ENCODE measurements around the gene SNX1.
"Not testable (repeated sequence)": the region's sequence is repeated elsewhere in the genome, so short reads cannot be mapped to it uniquely, and the experiment has no call there.

SNX1 gene

DNA sequence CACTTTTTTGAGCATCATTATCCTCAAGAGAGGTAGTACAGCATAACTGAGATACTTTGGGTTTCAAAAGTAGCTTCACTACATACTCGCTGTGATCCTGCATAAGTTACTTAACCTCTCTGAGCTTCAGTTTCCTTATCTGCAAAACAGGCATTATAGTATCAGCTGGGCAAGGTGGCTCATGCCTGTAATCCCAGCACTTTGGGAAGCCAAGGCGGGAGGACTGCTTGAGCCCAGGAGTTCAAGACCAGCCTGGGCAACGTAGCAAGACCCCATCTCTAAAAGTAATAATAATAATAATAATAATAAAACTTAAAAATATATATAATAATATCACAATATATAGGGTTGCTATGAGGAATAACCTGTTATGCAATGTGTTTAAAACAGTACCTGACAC, 13.0 kb upstream of the SNX1 start:
- DNase-seq: no peak

DNA sequence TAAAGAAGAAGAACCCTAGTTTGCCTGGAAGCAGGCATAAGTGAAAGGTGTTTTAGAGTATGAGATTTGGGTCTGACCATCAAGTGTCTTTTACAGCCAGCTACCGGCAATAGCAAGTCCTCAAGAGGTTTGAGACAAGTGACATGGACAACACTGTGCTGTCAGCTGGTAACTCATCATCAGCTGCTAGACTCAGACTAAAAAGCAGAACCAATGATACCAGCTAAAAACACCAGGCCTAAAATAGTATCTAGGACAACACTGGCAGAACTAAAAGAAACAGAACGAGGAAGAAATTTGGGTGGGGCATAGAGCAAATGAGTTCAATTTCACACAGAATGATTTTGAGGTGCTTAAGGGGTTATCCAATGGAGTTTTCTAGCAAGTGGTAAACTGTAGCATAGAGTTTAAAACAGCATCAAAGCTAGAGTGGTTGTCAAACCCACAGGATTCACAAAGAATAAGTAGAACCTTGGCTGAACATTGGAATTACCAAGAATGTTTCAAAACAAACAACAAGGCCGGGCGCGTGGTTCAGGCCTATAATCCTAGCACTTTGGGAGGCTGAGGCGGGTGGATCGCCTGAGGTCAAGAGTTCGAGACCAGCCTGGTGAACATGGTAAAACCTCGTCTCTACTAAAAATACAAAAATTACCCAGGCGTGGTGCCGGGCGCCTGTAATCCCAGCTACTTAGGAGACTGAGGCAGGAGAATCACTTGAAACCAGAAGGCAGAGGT, 6.1 kb upstream of the SNX1 start:
- no peak for DNase-seq

DNA sequence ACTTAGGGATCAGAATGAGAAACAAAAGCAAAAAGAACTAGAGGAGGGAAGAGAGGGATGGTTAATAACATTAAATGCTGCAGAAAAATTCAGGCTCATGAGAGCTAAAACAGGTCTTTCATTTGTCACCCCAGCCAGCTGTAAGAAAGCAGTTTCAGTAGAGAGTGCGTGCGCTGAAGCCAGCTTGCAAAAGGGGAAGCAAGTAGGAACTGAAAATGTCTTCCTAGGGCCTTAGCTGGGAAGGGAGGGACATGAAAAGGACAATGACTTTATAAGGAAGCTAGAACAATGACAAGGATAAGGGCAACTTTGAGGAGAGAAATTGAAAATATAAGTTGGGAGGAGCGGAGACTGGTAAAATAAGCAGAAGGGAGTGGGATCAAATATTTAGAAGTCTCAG, 5.3 kb upstream of the SNX1 start:
- DNase-seq: no peak

DNA sequence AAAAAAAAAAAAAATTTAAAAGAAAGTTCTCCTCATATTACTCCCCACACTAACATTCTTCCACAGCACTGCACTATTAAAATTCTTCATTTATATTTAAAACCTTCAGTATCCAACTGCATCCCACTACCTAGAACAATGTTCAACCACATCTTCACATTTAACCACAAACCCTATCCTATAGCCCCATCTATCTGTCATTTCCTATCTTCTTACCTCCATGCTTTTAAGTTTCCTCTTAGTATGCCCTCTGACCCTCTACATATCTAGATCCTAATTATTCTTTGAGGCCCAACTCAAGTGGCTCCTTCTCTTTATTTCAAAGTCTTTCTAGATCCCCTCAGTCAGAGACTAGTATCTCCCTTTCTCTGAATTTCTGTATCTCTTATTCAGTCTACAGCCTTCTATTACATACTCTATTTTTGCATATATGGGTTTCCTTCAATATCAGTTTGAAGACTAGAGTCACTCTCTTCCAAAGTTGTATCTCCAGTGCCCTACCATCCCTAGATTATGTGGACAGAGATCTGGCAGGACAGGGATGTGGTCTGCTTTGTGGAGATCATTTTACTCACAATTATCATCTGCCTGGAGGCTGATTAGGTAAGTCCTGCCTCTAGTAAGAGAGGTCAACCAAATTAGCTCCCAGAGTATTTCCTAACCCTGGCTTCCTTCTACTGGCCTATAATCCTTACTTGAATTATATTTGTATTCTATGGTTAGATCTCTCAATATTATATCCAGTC, 3.5 kb upstream of the SNX1 start:
- no peak for DNase-seq

- no peak for DNase-seq
Observed at GRCh38 chr15:64092864-64093626, 2.7 kb upstream of the SNX1 start.

- DNase-seq: peak; percentile 87
Observed at GRCh38 chr15:64093627-64094417, 2.0 kb upstream of the SNX1 start, which contains the start of gene CIAO2A. Gene CIAO2A, minus strand, starts transcription at chr15:64093838. Its CDS starts 70 bp downstream, at chr15:64093768.

GRCh38 chr15:64095431-64095794, 369 bp upstream of the SNX1 start:
- DNase-seq: no peak

- no peak for DNase-seq
Observed at GRCh38 chr15:64096668-64097384, 1.0 kb downstream of the SNX1 start.

GRCh38 chr15:64099379-64099778, 3.6 kb downstream of the SNX1 start:
- DNase-seq: no peak

GRCh38 chr15:64100958-64101357, 5.2 kb downstream of the SNX1 start:
- no peak for DNase-seq

GRCh38 chr15:64102497-64102896, 6.7 kb downstream of the SNX1 start:
- DNase-seq: no peak

DNA sequence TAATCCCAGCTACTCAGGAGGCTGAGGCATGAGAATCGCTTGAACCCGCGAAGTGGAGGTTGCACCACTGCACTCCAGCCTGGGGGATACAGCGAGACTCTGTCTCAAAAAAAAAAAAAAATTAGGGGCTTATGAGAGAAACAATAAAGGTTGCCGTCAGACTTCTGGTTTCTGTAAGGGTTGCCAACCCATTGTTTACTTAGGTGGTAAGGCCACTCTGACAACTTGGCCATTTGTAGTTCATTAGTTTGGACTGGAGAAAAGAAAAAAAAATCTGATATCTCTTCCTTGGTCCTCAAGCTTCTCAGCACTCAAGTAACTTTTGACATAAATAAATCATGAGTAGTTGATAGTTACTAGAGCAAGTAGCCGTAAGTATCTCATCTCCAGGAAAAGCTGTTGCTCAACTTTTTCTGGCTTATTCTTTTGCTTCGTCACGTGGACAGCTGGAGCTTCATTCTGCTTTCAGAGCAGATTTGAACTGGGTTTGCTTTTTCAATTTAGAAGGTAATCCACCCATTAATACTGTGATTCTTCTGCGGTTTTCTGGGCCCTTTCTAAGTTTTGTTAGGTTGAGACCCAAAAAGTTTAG, 9.4 kb downstream of the SNX1 start:
- DNase-seq: no peak

- DNase-seq: no peak
Observed at GRCh38 chr15:64107337-64107736, 11.6 kb downstream of the SNX1 start.

GRCh38 chr15:64110108-64110701, 14.4 kb downstream of the SNX1 start:
- not testable (repeated sequence) for DNase-seq

GRCh38 chr15:64110950-64111678, 15.3 kb downstream of the SNX1 start:
- DNase-seq: no peak

- no peak for DNase-seq
Observed at GRCh38 chr15:64111679-64112050, 15.9 kb downstream of the SNX1 start.

DNA sequence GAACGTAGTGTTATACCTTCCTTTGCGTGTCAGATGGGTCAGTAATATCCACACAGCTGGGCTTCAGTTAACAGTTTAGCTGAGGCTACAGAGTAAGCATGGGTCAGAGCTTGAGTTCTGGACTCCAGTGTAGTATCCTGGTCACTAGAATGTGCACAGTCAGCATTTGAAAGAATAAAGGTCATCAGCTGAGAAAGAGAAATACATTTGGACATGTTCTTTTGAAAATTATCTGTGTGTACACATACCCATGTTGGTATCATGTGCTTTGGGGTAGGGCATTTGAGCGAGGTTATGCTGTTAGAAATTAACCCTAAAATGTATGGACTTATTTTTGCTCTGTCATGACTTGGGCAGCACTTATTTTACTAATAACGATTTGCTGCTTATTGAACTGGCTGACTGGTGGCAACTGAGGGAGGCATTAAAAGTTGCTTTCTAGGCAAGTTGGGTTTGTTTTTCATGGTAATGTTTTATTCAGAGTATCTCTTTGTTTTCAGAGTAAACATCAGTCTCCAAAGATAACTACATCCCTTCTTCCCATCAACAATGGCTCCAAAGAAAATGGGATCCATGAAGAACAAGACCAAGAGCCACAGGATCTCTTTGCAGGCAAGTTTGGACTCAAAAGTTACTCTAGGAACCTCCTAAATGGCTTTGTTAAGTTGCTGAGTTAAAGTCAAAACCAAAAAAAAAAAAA, 16.4 kb downstream of the SNX1 start:
- DNase-seq: no peak

DNA sequence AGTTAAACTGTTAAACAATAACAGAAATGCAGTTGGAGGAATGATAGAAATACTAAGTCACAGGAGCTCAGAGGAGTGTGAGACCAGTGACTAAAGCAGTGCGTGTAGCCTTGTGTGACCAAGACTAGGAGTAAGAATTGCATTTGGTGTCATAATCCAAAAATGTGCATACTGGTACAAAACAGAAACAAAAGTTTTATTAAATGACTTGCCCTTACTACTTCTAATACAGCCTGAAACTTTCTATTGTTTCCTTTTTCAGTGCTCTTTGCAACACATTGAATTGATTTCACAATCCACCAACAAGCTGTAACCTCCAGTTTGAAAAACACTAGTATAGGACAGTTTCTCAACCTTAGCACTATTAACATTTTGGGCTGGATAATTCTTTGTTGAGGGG, 17.1 kb downstream of the SNX1 start:
- no peak for DNase-seq

DNA sequence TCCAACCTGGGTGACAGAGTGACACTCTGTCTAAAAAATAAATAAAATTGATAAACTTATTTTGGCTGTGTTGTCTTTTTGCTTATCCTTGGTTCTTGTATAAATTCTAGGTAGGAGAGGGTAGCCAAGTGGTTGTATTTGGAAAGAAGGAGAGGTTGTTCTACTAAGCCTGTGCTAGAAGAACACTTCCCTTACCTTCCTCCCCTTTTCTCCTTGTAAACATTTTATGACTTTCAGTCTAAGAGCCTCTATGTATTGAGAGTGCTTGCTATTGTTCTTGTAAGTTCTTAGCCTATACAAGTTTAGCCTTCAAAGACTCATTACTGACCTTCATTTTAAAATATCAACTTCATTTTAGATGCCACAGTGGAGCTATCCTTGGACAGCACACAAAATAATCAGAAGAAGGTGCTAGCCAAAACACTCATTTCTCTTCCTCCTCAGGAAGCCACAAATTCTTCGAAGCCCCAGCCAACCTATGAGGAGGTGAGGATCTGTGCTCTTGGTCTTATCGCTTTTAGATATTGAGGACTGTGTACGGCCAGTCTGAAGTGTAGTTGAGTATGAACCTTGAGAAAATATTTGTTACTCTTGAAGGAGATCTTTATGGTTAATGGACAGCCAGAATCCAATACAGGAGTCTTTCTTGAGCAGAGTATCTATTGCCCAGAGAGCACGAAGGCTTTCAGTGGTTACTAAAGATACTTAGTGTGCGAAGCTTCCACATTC, 22.1 kb downstream of the SNX1 start:
- no peak for DNase-seq

Data from NCI-H2081 treated with DMSO at 0.1 percent for 48 hours (cell line).